Fibroblast of pulmonary artery (primary cell): ENCODE results near the gene COL8A2.

Source experiments
- DNase-seq: peaks from one replicate; pipeline ENCODE4 v3.0.0-alpha.2; 2010; ENCODE audit warnings: low read depth
- H3K4me3 ChIP-seq: replicated peaks from 2 replicates; pipeline ENCODE4 v1.5.1; 2011; ENCODE audit warnings: low read depth, mild to moderate bottlenecking, control low read depth, low read length, moderate library complexity
- CTCF ChIP-seq: IDR thresholded peaks from 2 replicates; pipeline ENCODE4 v1.5.1; 2011; ENCODE audit warnings: mild to moderate bottlenecking, control low read depth, low read length, inconsistent platforms; ENCODE audit errors: missing control alignments

The COL8A2 gene

GRCh38 chr1:36095760-36096405, 29.1 kb downstream of the COL8A2 start:
- DNase-seq, result no peak
- H3K4me3 ChIP-seq, result no peak overlapping the region
- TF ChIP-seq CTCF, result no peak

DNA sequence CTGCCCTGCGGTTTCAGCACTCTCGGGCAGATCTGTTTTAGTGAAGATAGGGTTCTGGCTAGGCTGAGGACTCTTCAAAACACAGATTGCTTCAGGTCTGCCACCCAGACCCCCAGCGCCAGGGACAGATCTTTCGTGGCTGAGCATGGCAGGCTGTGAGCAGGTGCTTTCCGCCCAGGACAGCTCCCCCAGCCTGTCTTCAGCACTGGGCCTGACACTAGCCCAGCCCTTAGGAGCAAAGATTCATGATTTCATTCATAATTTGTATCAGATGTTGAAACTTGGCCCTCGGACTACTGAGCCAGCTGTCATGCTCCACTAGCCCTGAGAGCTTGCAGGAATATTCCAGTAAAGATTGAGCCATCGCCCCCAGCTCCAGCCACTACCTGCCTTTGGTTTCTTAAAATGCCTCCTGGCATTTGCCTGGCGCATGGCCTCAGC, 30.4 kb downstream of the COL8A2 start:
- no peak for DNase-seq
- TF ChIP-seq CTCF, result no peak
- no peak overlapping the region for H3K4me3 ChIP-seq

- no peak for TF ChIP-seq CTCF
- no peak for DNase-seq
- H3K4me3 ChIP-seq, result no peak overlapping the region
Observed at GRCh38 chr1:36093929-36094328, 31.1 kb downstream of the COL8A2 start.

DNA sequence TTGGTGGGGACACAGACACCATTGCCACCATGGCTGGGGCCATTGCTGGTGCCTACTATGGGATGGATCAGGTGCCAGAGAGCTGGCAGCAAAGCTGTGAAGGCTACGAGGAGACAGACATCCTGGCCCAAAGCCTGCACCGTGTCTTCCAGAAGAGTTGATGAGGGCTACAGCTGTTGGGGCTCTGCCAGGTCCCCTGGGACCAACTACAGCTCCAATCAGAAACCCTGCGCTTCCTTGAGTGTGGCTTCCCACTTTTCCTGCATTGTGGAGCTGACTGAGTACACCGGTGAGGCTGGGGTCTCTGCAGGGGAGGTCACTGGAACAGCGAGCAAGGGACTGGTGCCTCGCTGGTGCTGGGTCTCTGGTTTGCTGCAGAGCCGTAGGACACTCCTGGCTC, 31.8 kb downstream of the COL8A2 start:
- DNase-seq, result no peak
- H3K4me3 ChIP-seq, result no peak overlapping the region
- no peak for TF ChIP-seq CTCF

DNA sequence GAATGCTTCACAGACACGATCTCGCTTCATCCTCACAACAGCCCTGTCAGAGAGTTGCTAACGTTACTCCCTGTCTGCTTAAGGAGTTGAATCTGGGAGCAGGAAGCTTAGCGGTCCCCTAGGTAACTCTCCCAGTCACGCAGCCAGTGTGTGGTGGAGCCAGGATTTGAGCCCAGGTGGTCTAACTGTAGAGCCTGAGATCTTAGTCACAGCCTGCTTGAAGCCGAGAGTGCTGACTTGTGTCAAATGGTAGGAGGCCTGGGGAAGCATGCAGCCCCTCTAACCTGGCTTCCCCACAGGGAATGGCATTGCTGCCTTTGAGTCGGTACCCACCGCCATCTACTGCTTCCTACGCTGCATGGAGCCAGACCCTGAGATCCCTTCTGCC, 32.2 kb downstream of the COL8A2 start:
- TF ChIP-seq CTCF, result no peak
- no peak overlapping the region for H3K4me3 ChIP-seq
- no peak for DNase-seq

- no peak for TF ChIP-seq CTCF
- no peak overlapping the region for H3K4me3 ChIP-seq
- no peak for DNase-seq
Observed at GRCh38 chr1:36092166-36092797, 32.7 kb downstream of the COL8A2 start.

GRCh38 chr1:36091698-36092097, 33.3 kb downstream of the COL8A2 start:
- DNase-seq, result no peak

More at GRCh38 chr1:36091698-36092097, 33.3 kb downstream of the COL8A2 start:
- no peak for TF ChIP-seq CTCF
- H3K4me3 ChIP-seq, result no peak overlapping the region
